ENCODE measurements around the gene HSH2D.
A peak's percentile ranks its signal among the peaks of the same experiment; 100 is the strongest.
"Not testable (repeated sequence)": the region's sequence is repeated elsewhere in the genome, so short reads cannot be mapped to it uniquely, and the experiment has no call there.

The HSH2D gene

GRCh38 chr19:16143399-16144215 lies at the start of gene HSH2D:
TSS of gene HSH2D (plus strand) at chr19:16143685. CDS start at chr19:16148751, 5,066 bp downstream.
- DNase-seq = peak; percentile 77

- DNase-seq = no peak
Observed at GRCh38 chr19:16094360-16095070, 49.0 kb upstream of the HSH2D start.

GRCh38 chr19:16095071-16095571 lies 48.4 kb upstream of the HSH2D start:
- no peak for DNase-seq

- no peak for DNase-seq
Observed at GRCh38 chr19:16096280-16096855, 47.1 kb upstream of the HSH2D start.

- DNase-seq = no peak
Observed at GRCh38 chr19:16098416-16098768, 45.1 kb upstream of the HSH2D start.

- DNase-seq = no peak
Observed at GRCh38 chr19:16098821-16099220, 44.7 kb upstream of the HSH2D start.

- DNase-seq = not testable (repeated sequence)
Observed at GRCh38 chr19:16099314-16099965, 44.0 kb upstream of the HSH2D start.

GRCh38 chr19:16100524-16100923 lies 43.0 kb upstream of the HSH2D start:
- DNase-seq = no peak

- DNase-seq = no peak
Observed at GRCh38 chr19:16104722-16105121, 38.8 kb upstream of the HSH2D start.

GRCh38 chr19:16106121-16106520 lies 37.4 kb upstream of the HSH2D start:
- DNase-seq = no peak

- peak; percentile 98 for DNase-seq
Observed at GRCh38 chr19:16111160-16111908, 32.2 kb upstream of the HSH2D start, which contains the start of gene RAB8A. TSS of gene RAB8A (plus strand) at chr19:16111889. CDS start at chr19:16111902, 13 bp downstream.

- DNase-seq = no peak
Observed at GRCh38 chr19:16111909-16112752, 31.4 kb upstream of the HSH2D start.

- no peak for DNase-seq
Observed at GRCh38 chr19:16112778-16113177, 30.7 kb upstream of the HSH2D start.

GRCh38 chr19:16113727-16114126 lies 29.8 kb upstream of the HSH2D start:
- DNase-seq = no peak

- no peak for DNase-seq
Observed at GRCh38 chr19:16115301-16116039, 28.0 kb upstream of the HSH2D start.

- no peak for DNase-seq
Observed at GRCh38 chr19:16116067-16116466, 27.4 kb upstream of the HSH2D start.

GRCh38 chr19:16117594-16118033 lies 25.9 kb upstream of the HSH2D start:
- DNase-seq = no peak

- no peak for DNase-seq
Observed at GRCh38 chr19:16118489-16119033, 24.9 kb upstream of the HSH2D start.

GRCh38 chr19:16119075-16119857 lies 24.2 kb upstream of the HSH2D start:
- not testable (repeated sequence) for DNase-seq

All from NCI-H1436 (cell line).